ENCODE data around the gene PSMA1. TPM values are rescaled to one million over a fixed set of nuclear protein-coding genes. Genes with fewer than 3 reads are reported as not detected.

PSMA1 gene
- total RNA-seq, 4 donors from 2014 or later: 81.7 to 213 (median 126) TPM

DNA sequence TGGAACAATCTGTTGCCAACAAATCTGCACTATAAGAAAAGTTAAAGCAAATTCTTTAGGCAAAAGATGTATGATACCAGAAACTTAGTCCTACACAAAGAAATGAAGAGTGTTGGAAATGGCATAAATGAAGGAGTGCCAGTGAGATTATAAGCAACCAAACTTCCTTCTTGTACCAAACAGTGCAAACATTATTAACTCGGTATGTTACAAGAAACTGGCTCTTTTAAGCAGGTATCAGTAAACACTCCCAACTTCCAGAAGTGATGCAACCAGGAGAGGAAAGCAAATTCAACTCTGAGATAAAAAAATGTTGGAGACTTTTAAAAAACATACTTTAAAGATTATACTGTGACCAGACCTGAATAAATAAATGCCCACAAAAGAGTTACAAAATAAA lies 49.1 kb downstream of the PSMA1 start:
- no peak overlapping the region for H3K4me3 ChIP-seq
- intact Hi-C loops (cut with DNase I; ENCODE audit: low total_unique reads): no loop called here
- H3K4me1 ChIP-seq: no peaks in the 10 kb centered on the region
- H3K27ac ChIP-seq: no peak overlapping the region
- TF ChIP-seq, protein P1, sequence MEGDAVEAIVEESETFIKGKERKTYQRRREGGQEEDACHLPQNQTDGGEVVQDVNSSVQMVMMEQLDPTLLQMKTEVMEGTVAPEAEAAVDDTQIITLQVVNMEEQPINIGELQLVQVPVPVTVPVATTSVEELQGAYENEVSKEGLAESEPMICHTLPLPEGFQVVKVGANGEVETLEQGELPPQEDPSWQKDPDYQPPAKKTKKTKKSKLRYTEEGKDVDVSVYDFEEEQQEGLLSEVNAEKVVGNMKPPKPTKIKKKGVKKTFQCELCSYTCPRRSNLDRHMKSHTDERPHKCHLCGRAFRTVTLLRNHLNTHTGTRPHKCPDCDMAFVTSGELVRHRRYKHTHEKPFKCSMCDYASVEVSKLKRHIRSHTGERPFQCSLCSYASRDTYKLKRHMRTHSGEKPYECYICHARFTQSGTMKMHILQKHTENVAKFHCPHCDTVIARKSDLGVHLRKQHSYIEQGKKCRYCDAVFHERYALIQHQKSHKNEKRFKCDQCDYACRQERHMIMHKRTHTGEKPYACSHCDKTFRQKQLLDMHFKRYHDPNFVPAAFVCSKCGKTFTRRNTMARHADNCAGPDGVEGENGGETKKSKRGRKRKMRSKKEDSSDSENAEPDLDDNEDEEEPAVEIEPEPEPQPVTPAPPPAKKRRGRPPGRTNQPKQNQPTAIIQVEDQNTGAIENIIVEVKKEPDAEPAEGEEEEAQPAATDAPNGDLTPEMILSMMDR (IDR thresholded peaks at IDR 0.05): no peak
- no peak for TF ChIP-seq POLR2A (IDR thresholded peaks at IDR 0.05)
- DNase-seq: no peak
- no peaks in the 10 kb centered on the region for H3K36me3 ChIP-seq
- no peaks in the 10 kb centered on the region for H3K9me3 ChIP-seq
- no peaks in the 10 kb centered on the region for H3K27me3 ChIP-seq

DNA sequence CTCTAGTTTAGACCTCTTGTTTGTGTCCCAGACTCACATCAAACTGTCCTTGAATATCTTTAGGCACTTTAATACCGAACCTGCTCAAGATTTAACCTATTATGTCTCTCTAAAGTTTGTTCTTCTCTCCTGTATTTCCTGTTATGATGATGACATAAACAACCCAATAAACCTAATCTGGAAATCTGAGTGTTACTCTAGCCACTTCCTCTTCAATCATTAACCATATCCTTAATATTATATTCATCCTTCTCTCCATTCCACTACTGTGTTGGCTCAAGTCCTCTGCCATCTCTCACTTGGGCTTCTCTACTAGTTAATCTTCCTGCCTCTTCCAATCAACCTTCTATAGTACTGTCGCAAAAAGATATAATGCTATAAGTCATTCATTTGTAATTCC lies 56.6 kb downstream of the PSMA1 start:
- Histone ChIP-seq H3K9me3 (no peaks in the 10 kb centered on the region), H3K27me3 (no peaks in the 10 kb centered on the region), H3K36me3 (no peaks in the 10 kb centered on the region), H3K27ac (no peak overlapping the region), H3K4me1 (no peaks in the 10 kb centered on the region), H3K4me3 (no peak overlapping the region)
- TF ChIP-seq, protein P1 (IDR thresholded peaks at IDR 0.05): no peak
- no peak for TF ChIP-seq POLR2A (IDR thresholded peaks at IDR 0.05)
- DNase-seq: no peak
- intact Hi-C loops (cut with DNase I; ENCODE audit: low total_unique reads): no loop called here

DNA sequence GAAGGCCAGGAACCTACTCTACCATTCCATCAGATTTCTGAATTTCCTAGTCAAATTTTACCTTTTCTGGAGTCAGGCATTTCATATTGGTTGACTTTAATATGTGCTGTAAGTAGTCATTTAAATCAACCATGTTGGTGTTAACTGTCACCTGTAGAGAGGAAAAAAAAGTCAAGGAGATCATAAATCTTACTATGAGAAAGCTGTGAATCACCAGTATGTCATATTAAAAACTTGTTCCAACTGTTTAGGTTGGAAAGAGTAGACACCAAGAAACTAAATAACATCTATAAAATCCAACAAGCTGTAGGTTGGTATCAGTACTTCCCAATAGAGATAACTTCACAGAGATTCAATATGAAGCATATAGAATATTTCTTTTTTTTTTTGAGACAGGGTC lies 60.0 kb downstream of the PSMA1 start:
- Histone ChIP-seq H3K9me3 (no peaks in the 10 kb centered on the region), H3K27ac (no peak overlapping the region), H3K27me3 (no peaks in the 10 kb centered on the region), H3K4me3 (no peak overlapping the region), H3K4me1 (no peaks in the 10 kb centered on the region), H3K36me3 (no peaks in the 10 kb centered on the region)
- no peak for DNase-seq
- intact Hi-C loops (cut with DNase I; ENCODE audit: low total_unique reads): no loop called here
- TF ChIP-seq, protein P1 (IDR thresholded peaks at IDR 0.05): no peak
- no peak for TF ChIP-seq POLR2A (IDR thresholded peaks at IDR 0.05)

DNA sequence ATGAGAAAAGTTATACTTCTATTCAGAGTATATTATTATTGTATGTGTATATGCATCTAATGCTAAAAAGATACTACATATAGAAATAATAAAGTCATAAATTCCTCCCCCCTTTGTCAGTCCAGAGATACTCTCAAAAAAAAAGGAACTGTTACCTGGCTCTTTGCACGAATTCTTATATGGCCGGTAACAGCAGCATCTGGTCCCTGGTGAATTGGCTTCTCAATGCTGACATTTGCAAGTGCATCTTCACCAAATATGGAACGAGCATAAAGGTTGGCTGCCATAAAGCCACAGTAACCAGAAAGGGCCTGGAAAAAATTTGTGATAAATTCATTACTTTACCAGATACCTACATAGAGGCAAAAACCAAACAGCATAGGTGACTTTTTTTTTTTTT lies 61.8 kb downstream of the PSMA1 start:
- no peak overlapping the region for H3K4me3 ChIP-seq
- no peak for TF ChIP-seq POLR2A (IDR thresholded peaks at IDR 0.05)
- TF ChIP-seq, protein P1 (IDR thresholded peaks at IDR 0.05): no peak
- H3K9me3 ChIP-seq: no peaks in the 10 kb centered on the region
- no peaks in the 10 kb centered on the region for H3K27me3 ChIP-seq
- H3K4me1 ChIP-seq: no peaks in the 10 kb centered on the region
- intact Hi-C loops (cut with DNase I; ENCODE audit: low total_unique reads): no loop called here
- no peak for DNase-seq
- no peaks in the 10 kb centered on the region for H3K36me3 ChIP-seq
- no peak overlapping the region for H3K27ac ChIP-seq

DNA sequence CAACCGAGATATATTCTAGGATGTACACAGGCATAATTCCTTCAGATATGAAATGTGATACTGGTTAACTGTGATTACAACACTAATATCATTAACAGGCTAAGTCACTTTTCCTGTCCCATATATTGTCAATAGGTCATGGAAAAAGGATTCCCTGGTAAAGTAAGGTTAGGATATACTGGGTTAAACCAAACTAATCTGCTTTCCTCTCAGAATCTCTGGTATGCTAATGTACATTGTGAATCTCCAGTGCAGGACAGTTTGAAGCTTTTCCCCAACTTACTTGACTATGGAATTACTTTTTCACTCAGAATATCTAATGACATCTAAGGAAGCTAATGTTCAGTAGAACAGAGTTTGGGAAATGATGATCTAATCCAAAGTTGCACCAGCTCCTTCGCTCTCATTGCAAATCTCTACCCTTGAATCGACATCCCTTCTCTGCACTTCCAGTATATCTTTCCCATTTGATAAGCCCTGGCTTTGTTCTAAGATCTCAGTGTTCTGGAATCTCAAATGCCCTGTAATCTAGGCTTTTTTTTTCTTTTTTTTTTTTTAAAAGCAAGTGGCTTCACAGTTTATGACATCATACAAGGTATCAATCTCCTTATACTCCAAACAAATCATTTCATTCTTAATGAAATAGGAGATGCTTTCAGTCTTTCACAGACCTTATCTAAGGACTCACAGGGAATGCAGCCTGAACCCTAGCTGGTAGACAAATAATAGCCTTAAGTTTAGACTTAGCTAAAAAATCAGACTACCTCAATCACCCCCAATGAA lies 64.3 kb downstream of the PSMA1 start:
- H3K27ac ChIP-seq: no peak overlapping the region
- intact Hi-C loops (cut with DNase I; ENCODE audit: low total_unique reads): no loop called here
- no peaks in the 10 kb centered on the region for H3K4me1 ChIP-seq
- H3K36me3 ChIP-seq: no peaks in the 10 kb centered on the region
- no peak for TF ChIP-seq POLR2A (IDR thresholded peaks at IDR 0.05)
- TF ChIP-seq, protein P1 (IDR thresholded peaks at IDR 0.05): no peak
- no peak for DNase-seq
- H3K9me3 ChIP-seq: no peaks in the 10 kb centered on the region
- no peak overlapping the region for H3K4me3 ChIP-seq
- H3K27me3 ChIP-seq: no peaks in the 10 kb centered on the region

Small RNA genes lying within 50 kb of the gene (small RNA-seq; reads per million reads assigned to genes)
- gene RNU7-49P: not detected

Other genes with a start within 250 kb of the PSMA1 start
- gene RRAS2, start 161.2 kb downstream of the PSMA1 start, total RNA-seq: 10 to 100 TPM; 18.7 to 43.6 (median 36.8) TPM
- gene COPB1, start 20.6 kb downstream of the PSMA1 start, total RNA-seq: 100 to 1,000 TPM in 2 of 4 donors, 10 to 100 TPM in 2; 73.3 to 279 (median 94.8) TPM
- gene PDE3B, start 123.4 kb upstream of the PSMA1 start, total RNA-seq: 10 to 100 TPM in 1 of 4 donors, 1 to 10 TPM in 3; 1.5 to 10.8 (median 3.9) TPM